Measurements from ENCODE around the gene TM7SF2. TPM values are rescaled to one million over a fixed set of nuclear protein-coding genes. Genes with fewer than 3 reads are reported as not detected.

The TM7SF2 gene
- total and polyA plus RNA-seq, 2 of the 8 experiments (the other 6 are each of a cell fraction or from before 2014, with no cell fraction given): 40.1 to 96.0 TPM

DNA sequence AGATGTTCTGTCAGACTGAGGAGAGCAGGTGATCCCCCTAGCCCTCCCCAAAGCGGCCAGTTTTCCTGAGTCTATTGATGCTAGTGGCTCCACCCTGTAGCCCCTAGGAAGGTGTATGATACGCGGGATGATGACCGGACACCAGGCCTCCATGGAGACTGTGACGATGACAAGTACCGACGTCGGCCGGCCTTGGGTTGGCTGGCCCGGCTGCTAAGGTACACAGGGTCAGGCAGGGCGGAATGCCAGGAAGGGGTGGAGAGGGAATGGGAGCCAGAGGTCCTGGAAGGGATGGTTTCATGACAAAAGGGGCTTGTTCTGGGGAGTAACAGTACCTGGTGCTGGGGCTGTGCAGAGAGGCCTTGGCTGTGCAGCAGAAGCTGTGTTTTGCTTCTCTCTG lies 24.5 kb upstream of the TM7SF2 start:
- H4K8ac ChIP-seq (ENCODE audit: extremely low read depth, insufficient read depth, low read length): no peak overlapping the region; the same call in 1 of the 2 replicates
- peaks cover 2 to 14% (median 11%) of the 10 kb centered on the region in 4 experiments; a peak in 6 of 8 replicates for H3K36me3 ChIP-seq (ENCODE audit: control insufficient read depth in 2 of 4, insufficient read depth in 4 of 4, low read length in 3 of 4)
- peaks cover 8% of the 10 kb centered on the region for H3K23me2 ChIP-seq (ENCODE audit: low read depth, low read length)
- H3K4ac ChIP-seq (replicated peaks; ENCODE audit: insufficient read length, low read depth, low read length): no peak overlapping the region
- H3K4me3 ChIP-seq (ENCODE audit: extremely low read depth in 1 of 4, insufficient read depth in 2 of 4, low read depth in 3 of 4, low read length in 4 of 4): no peak overlapping the region
- H2BK15ac ChIP-seq (ENCODE audit: low read length): no peak overlapping the region
- H3K27ac ChIP-seq (ENCODE audit: low read depth, low read length): no peak overlapping the region
- DNase-seq (ENCODE audit: low read depth in 1 of 2, low spot score in 2 of 2) (no peak), FAIRE-seq (no peak)
- H3K9me3 ChIP-seq (ENCODE audit: insufficient read depth in 2 of 2, low read depth in 1 of 2, low read length in 1 of 2): no peaks in the 10 kb centered on the region
- H4K5ac ChIP-seq (ENCODE audit: insufficient read length, low read depth, low read length): no peak overlapping the region
- H3K14ac ChIP-seq (ENCODE audit: insufficient read length): no peak overlapping the region
- H2BK12ac ChIP-seq (ENCODE audit: low read depth, low read length): no peak overlapping the region
- peaks cover 10 to 18% of the 10 kb centered on the region in 2 experiments for H3K79me2 ChIP-seq (ENCODE audit: control insufficient read depth in 1 of 2, insufficient read depth in 2 of 2, low read length in 2 of 2)
- H2AFZ ChIP-seq (ENCODE audit: low read length): no peak overlapping the region
- H3K4me1 ChIP-seq (replicated peaks in 1 of 4; ENCODE audit: control insufficient read depth in 3 of 4, insufficient read depth in 4 of 4, low read length in 3 of 4): peaks cover 0 to 9% (median 4%) of the 10 kb centered on the region in 4 experiments; a peak in 5 of 7 replicates
- peaks cover 17% of the 10 kb centered on the region for H3K79me1 ChIP-seq (ENCODE audit: low read depth, low read length)
- CTCF ChIA-PET (ENCODE audit: partially characterized antibody): interaction anchor here (0.9 to 2.3 kb wide), 4 partner anchors 22 to 238 kb away, joined by 3 to 7 read pairs (median 3); no protein-coding TSS in a partner anchor
- H2BK120ac ChIP-seq (replicated peaks; ENCODE audit: low read depth, low read length): no peak overlapping the region
- no peak overlapping the region for H2AK5ac ChIP-seq (ENCODE audit: low read depth, low read length)
- WGBS, 2 experiments (ENCODE audit: extremely low coverage in 1 of 2, insufficient coverage in 1 of 2, insufficient read length in 1 of 2, insufficient replicate concordance in 2 of 2, low coverage in 1 of 2, low lambda C conversion rate in 2 of 2, missing lambda C conversion rate in 1 of 2): 90% methylated on average over 11 of the region's 11 CpGs; no CpG with 5 or more reads in 1 of the 2 experiments
- no peak overlapping the region for H4K91ac ChIP-seq (replicated peaks; ENCODE audit: insufficient read length, low read length)
- H3K9ac ChIP-seq (replicated peaks in 1 of 4; ENCODE audit: extremely low read depth in 1 of 4, low read depth in 3 of 4, low read length in 3 of 4): no peak overlapping the region
- TF ChIP-seq, protein P1, sequence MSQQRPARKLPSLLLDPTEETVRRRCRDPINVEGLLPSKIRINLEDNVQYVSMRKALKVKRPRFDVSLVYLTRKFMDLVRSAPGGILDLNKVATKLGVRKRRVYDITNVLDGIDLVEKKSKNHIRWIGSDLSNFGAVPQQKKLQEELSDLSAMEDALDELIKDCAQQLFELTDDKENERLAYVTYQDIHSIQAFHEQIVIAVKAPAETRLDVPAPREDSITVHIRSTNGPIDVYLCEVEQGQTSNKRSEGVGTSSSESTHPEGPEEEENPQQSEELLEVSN (IDR thresholded peaks at IDR 0.05): no peak
- TF ChIP-seq POLR2A (IDR thresholded peaks at IDR 0.05; ENCODE audit: control extremely low read depth in 1 of 2, low read depth in 2 of 2, low read length in 2 of 2): peak in 1 of 2 experiments; percentile 24; a peak in 1 of 3 replicates
- H3K56ac ChIP-seq (replicated peaks; ENCODE audit: insufficient read length, low read depth, low read length): no peak overlapping the region
- H3K18ac ChIP-seq (ENCODE audit: extremely low read depth, low read length): no peak overlapping the region
- peaks cover 0 to 4% of the 10 kb centered on the region in 2 experiments for H4K20me1 ChIP-seq (replicated peaks in 1 of 2; ENCODE audit: control insufficient read depth in 1 of 2, insufficient read depth in 2 of 2, low read length in 2 of 2)
- H3K4me2 ChIP-seq (ENCODE audit: insufficient read depth in 1 of 2, low read depth in 2 of 2, low read length in 2 of 2): no peak overlapping the region
- H2BK5ac ChIP-seq (ENCODE audit: low read depth, low read length): no peak overlapping the region
- POLR2A ChIA-PET (ENCODE audit: partially characterized antibody): interaction anchor here (0.7 to 16.8 kb wide), 4 partner anchors 10 to 30 kb away, joined by 3 to 230 read pairs (median 26); partner anchors contain the start of genes CDCA5, VPS51, ZFPL1 and ZNHIT2
- H3K27me3 ChIP-seq (replicated peaks in 1 of 4; ENCODE audit: control insufficient read depth in 3 of 4, extremely low read depth in 1 of 4, insufficient read depth in 3 of 4, low read length in 3 of 4): no peaks in the 10 kb centered on the region
- no peak overlapping the region for H3K23ac ChIP-seq (ENCODE audit: insufficient read length)
- no peak overlapping the region for H2BK20ac ChIP-seq (ENCODE audit: low read length)
